ENCODE data around the gene ZMAT5. TPM values are rescaled to one million over a fixed set of nuclear protein-coding genes. Genes with fewer than 3 reads are reported as not detected.

Gene ZMAT5
- polyA plus RNA-seq, 3 donors, result 27.1 to 79.4 (median 59.3) TPM

GRCh38 chr22:29813126-29813525 lies 46.3 kb upstream of the ZMAT5 start:
- Histone ChIP-seq H3K79me2 (ENCODE audit: insufficient read depth, low read length) (no peaks in the 10 kb centered on the region), H2AFZ (ENCODE audit: insufficient read depth, low read depth, low read length, poor library complexity, severe bottlenecking) (no peak overlapping the region), H3K4me1 (ENCODE audit: control insufficient read depth in 1 of 2, insufficient read depth in 2 of 2, low read length in 2 of 2) (no peaks in the 10 kb centered on the region), H3K9ac (ENCODE audit: insufficient read depth, low read length, poor library complexity, severe bottlenecking) (no peak overlapping the region), H3K4me3 (replicated peaks in 1 of 3; ENCODE audit: low read depth in 2 of 3, low read length in 3 of 3) (no peak overlapping the region), H3K4me2 (replicated peaks; ENCODE audit: extremely low read depth, low read length, poor library complexity, severe bottlenecking) (no peak overlapping the region), H3K36me3 (replicated peaks in 1 of 2; ENCODE audit: control insufficient read depth in 1 of 2, insufficient read depth in 2 of 2, low read length in 2 of 2) (peaks cover 84 to 93% of the 10 kb centered on the region in 2 donors), H3K27ac (ENCODE audit: low read depth in 1 of 2, low read length in 2 of 2) (no peak overlapping the region), H3K9me3 (replicated peaks in 1 of 2; ENCODE audit: control insufficient read depth in 1 of 2, insufficient read depth in 1 of 2, low read length in 2 of 2) (no peaks in the 10 kb centered on the region), H3K27me3 (ENCODE audit: control insufficient read depth in 2 of 2, insufficient read depth in 2 of 2, low read length in 2 of 2) (no peaks in the 10 kb centered on the region), H4K20me1 (ENCODE audit: insufficient read depth, low read length) (no peaks in the 10 kb centered on the region)
- TF ChIP-seq, protein P1, sequence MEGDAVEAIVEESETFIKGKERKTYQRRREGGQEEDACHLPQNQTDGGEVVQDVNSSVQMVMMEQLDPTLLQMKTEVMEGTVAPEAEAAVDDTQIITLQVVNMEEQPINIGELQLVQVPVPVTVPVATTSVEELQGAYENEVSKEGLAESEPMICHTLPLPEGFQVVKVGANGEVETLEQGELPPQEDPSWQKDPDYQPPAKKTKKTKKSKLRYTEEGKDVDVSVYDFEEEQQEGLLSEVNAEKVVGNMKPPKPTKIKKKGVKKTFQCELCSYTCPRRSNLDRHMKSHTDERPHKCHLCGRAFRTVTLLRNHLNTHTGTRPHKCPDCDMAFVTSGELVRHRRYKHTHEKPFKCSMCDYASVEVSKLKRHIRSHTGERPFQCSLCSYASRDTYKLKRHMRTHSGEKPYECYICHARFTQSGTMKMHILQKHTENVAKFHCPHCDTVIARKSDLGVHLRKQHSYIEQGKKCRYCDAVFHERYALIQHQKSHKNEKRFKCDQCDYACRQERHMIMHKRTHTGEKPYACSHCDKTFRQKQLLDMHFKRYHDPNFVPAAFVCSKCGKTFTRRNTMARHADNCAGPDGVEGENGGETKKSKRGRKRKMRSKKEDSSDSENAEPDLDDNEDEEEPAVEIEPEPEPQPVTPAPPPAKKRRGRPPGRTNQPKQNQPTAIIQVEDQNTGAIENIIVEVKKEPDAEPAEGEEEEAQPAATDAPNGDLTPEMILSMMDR (IDR thresholded peaks at IDR 0.05), result no peak
- no peaks in the 10 kb centered on the region for H3K4me1 Mint-ChIP-seq
- no peak for DNase-seq
- H3K9me3 Mint-ChIP-seq, result no peaks in the 10 kb centered on the region
- H3K27ac Mint-ChIP-seq, result no peak overlapping the region
- 96% methylated on average over 5 of the region's 8 CpGs for WGBS (ENCODE audit: insufficient coverage)
- peaks cover 83 to 92% of the 10 kb centered on the region in 2 donors for H3K36me3 Mint-ChIP-seq
- no peaks in the 10 kb centered on the region for H3K27me3 Mint-ChIP-seq (ENCODE audit: low read depth in 3 of 3)
- intact Hi-C loops (cut with micrococcal nuclease), result no loop called here
- no peak overlapping the region for H3K4me3 Mint-ChIP-seq

DNA sequence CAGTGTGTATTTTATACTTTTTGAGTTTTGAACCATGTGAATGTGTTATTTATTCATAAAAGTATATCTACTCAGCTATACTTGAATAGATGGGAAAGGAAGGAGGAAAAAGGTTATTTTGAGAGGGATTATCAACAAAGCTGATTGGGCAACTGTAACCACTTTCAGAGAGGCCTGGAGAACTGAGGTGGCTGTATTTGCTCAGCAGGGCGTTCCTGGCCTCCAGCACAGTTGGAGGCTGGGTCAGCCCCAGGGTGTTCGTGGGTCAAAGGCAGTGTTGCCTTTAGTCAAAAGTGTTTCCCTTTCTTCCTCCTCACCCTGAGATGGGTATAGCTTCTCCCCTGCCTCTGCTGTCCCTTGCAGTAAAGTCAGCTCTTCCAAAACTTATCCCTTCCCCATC lies 44.6 kb upstream of the ZMAT5 start:
- Histone ChIP-seq H3K4me2 (replicated peaks; ENCODE audit: extremely low read depth, low read length, poor library complexity, severe bottlenecking) (no peak overlapping the region), H3K27ac (ENCODE audit: low read depth in 1 of 2, low read length in 2 of 2) (no peak overlapping the region), H3K9ac (ENCODE audit: insufficient read depth, low read length, poor library complexity, severe bottlenecking) (no peak overlapping the region), H4K20me1 (ENCODE audit: insufficient read depth, low read length) (no peaks in the 10 kb centered on the region), H3K9me3 (replicated peaks in 1 of 2; ENCODE audit: control insufficient read depth in 1 of 2, insufficient read depth in 1 of 2, low read length in 2 of 2) (no peaks in the 10 kb centered on the region), H3K4me1 (ENCODE audit: control insufficient read depth in 1 of 2, insufficient read depth in 2 of 2, low read length in 2 of 2) (no peaks in the 10 kb centered on the region), H2AFZ (ENCODE audit: insufficient read depth, low read depth, low read length, poor library complexity, severe bottlenecking) (no peak overlapping the region), H3K36me3 (replicated peaks in 1 of 2; ENCODE audit: control insufficient read depth in 1 of 2, insufficient read depth in 2 of 2, low read length in 2 of 2) (peaks cover 86 to 93% of the 10 kb centered on the region in 2 donors), H3K4me3 (replicated peaks in 1 of 3; ENCODE audit: low read depth in 2 of 3, low read length in 3 of 3) (no peak overlapping the region), H3K79me2 (ENCODE audit: insufficient read depth, low read length) (no peaks in the 10 kb centered on the region), H3K27me3 (ENCODE audit: control insufficient read depth in 2 of 2, insufficient read depth in 2 of 2, low read length in 2 of 2) (no peaks in the 10 kb centered on the region)
- Mint-ChIP-seq H3K4me3 (no peak overlapping the region), H3K9me3 (no peaks in the 10 kb centered on the region), H3K4me1 (no peaks in the 10 kb centered on the region), H3K36me3 (peaks cover 84 to 92% of the 10 kb centered on the region in 2 donors), H3K27me3 (ENCODE audit: low read depth in 3 of 3) (no peaks in the 10 kb centered on the region), H3K27ac (peak overlapping the region in 1 of 7 donors; percentile 64)
- intact Hi-C loops (cut with micrococcal nuclease), result no loop called here
- TF ChIP-seq, protein P1 (IDR thresholded peaks at IDR 0.05), result no peak
- no peak for DNase-seq
- WGBS (ENCODE audit: insufficient coverage), result 95% methylated on average over 2 of the region's 2 CpGs

All from CD14-positive monocyte (primary cell).